Right lobe of liver (tissue), 4 donors: Measurements from ENCODE around the gene LETM1.

Experiments used
- CTCF ChIP-seq, 4 donors: fragments of 200-600 bp in 3 of 4; fragments of 450-650 bp in 1 of 4; IDR thresholded peaks; one replicate each; pipeline versions ENCODE4 v1.5.1 to v1.8.0; 2016 to 2022; ENCODE audit warnings: antibody characterized with exemption in 4 of 4, mild to moderate bottlenecking in 2 of 4
- POLR2A ChIP-seq: fragments of 450-650 bp; IDR thresholded peaks from one replicate; pipeline ENCODE4 v1.6.1; 2017; ENCODE audit warnings: antibody characterized with exemption, mild to moderate bottlenecking
- donor health status: DM: no; HTN: no; CAD: no.
- donor health status: DM: no; HTN: no; CAD: no.
- donor health status: DM: no; HTN: yes; CAD: no.

GRCh38 chr4:1784789-1785591 is 71.0 kb downstream of the LETM1 start:
- no peak for TF ChIP-seq POLR2A
- TF ChIP-seq CTCF (IDR thresholded peaks at IDR 0.05) = no peak
